Gastrocnemius medialis (tissue), 4 donors: ENCODE measurements around the gene MAP3K20.

Experiments
- CTCF ChIP-seq, 5 experiments: fragments of 450-650 bp in 3 of 5; fragments of 200-600 bp in 2 of 5; sonication (generic) in 2 of 5; IDR thresholded peaks in 4 of 5; conservative IDR thresholded peaks in 1 of 5; 1 replicate in 4 of 5; 2 replicates in 1 of 5; pipeline ENCODE4 v1.5.1; 2016 to 2019; ENCODE audit warnings: antibody characterized with exemption in 5 of 5, mild to moderate bottlenecking in 3 of 5, moderate library complexity in 3 of 5
- POLR2A ChIP-seq, 2 donors: fragments of 450-650 bp; IDR thresholded peaks; one replicate each; pipeline ENCODE4 v1.6.1; 2017; ENCODE audit warnings: antibody characterized with exemption in 2 of 2, mild to moderate bottlenecking in 2 of 2, moderate library complexity in 2 of 2

GRCh38 chr2:173221132-173221695 lies 145.6 kb downstream of the MAP3K20 start:
- TF ChIP-seq POLR2A (IDR thresholded peaks at IDR 0.05): no peak
- TF ChIP-seq CTCF (IDR thresholded peaks at IDR 0.05 in 4 of 5, conservative IDR thresholded peaks at IDR 0.05 in 1 of 5): no peak
